HepG2 (cell line): ENCODE measurements around the gene ATP6V1F. TPM values are rescaled to one million over a fixed set of nuclear protein-coding genes. Genes with fewer than 3 reads are reported as not detected.

Experiments used
- ATAC-seq: fragments of 200-7000 bp; cut with Tn5 transposase; 3 replicates; pipeline ENCODE4 v1.9.1; 2020; ENCODE audit warnings: mild to moderate bottlenecking, moderate library complexity
- BruUV-seq: library from RNA; stranded (reverse); fragments of 400-500 nt; replicated peaks from 2 replicates; lab custom pipeline; 2021; lab: Mats Ljungman, UMichigan
- CTCF ChIA-PET: fragments of 300-600 bp; formaldehyde crosslinking; extraction: SDS; loops from one replicate; lab custom pipeline; 2021; ENCODE audit warnings: low total read pairs, inconsistent platforms, low intra/inter-chr PET ratio; lab: Yijun Ruan, JAX
- POLR2A ChIA-PET: fragments of 350-600 bp; sonication (Branson Sonifier 250); formaldehyde crosslinking; loops from one replicate; lab custom pipeline; 2020; ENCODE audit warnings: antibody characterized with exemption, inconsistent platforms; lab: Yijun Ruan, JAX
- DNase-seq: peaks from one replicate; pipeline ENCODE4 v3.0.0-alpha.2; 2015; ENCODE audit warnings: low spot score
- FAIRE-seq: peaks from 3 replicates; lab custom pipeline; 2011; peaks lifted over from hg19 to GRCh38; lab: Jason Lieb, UNC
- H2AFZ ChIP-seq: one replicate; pipeline ENCODE4 v1.6.1; 2011; ENCODE audit warnings: low read length, inconsistent platforms
- H3K27ac ChIP-seq: fragments of 300-600 bp; 3 replicates; pipeline ENCODE4 v1.8.0; 2011; ENCODE audit warnings: mixed run types, mild to moderate bottlenecking, mixed read lengths, low read length, inconsistent platforms; ENCODE audit not compliant: insufficient read depth; ENCODE audit errors: extremely low read length
- H3K27me3 ChIP-seq, 2 experiments: fragments of 200-600 bp in 1 of 2; 2 replicates in 1 of 2; 3 replicates in 1 of 2; pipeline versions ENCODE4 v1.6.0 to v1.8.0; 2011; ENCODE audit warnings: low read length in 2 of 2, mild to moderate bottlenecking in 2 of 2, moderate library complexity in 2 of 2, inconsistent platforms in 1 of 2; ENCODE audit not compliant: insufficient read depth in 2 of 2, control insufficient read depth in 1 of 2
- H3K36me3 ChIP-seq, 2 experiments: fragments of 200-600 bp in 1 of 2; replicated peaks in 1 of 2; 2 replicates in 1 of 2; 3 replicates in 1 of 2; pipeline versions ENCODE4 v1.5.1 to v1.8.0; 2011; ENCODE audit warnings: low read length in 2 of 2, inconsistent platforms in 1 of 2; ENCODE audit not compliant: insufficient read depth in 2 of 2, control insufficient read depth in 1 of 2
- H3K4me1 ChIP-seq: 2 replicates; pipeline ENCODE4 v1.5.1; 2012; ENCODE audit warnings: low read length, inconsistent platforms; ENCODE audit not compliant: insufficient read depth
- H3K4me2 ChIP-seq: 2 replicates; pipeline ENCODE4 v1.6.0; 2011; ENCODE audit warnings: low read depth, low read length, inconsistent platforms
- H3K4me3 ChIP-seq, 3 experiments: fragments of 200-600 bp in 1 of 3; sonication (generic), shearing (Covaris generic) in 1 of 3; replicated peaks in 1 of 3; 2 replicates each; pipeline ENCODE4 v1.5.1; 2011 to 2016; ENCODE audit warnings: low read length in 3 of 3, inconsistent platforms in 2 of 3, low read depth in 2 of 3, mild to moderate bottlenecking in 2 of 3, control low read depth in 1 of 3, mixed read lengths in 1 of 3; ENCODE audit not compliant: insufficient read depth in 1 of 3
- H3K79me2 ChIP-seq: one replicate; pipeline ENCODE4 v1.6.1; 2011; ENCODE audit warnings: low read length, inconsistent platforms; ENCODE audit not compliant: insufficient read depth
- H3K9ac ChIP-seq: 2 replicates; pipeline ENCODE4 v1.6.0; 2011; ENCODE audit warnings: mild to moderate bottlenecking, low read depth, low read length, inconsistent platforms; ENCODE audit not compliant: insufficient read depth
- H3K9me3 ChIP-seq: 2 replicates; pipeline ENCODE4 v1.5.1; 2012; ENCODE audit warnings: mild to moderate bottlenecking, low read length
- H4K20me1 ChIP-seq: 2 replicates; pipeline ENCODE4 v1.6.0; 2011; ENCODE audit warnings: inconsistent platforms, mild to moderate bottlenecking, low read length, moderate library complexity; ENCODE audit not compliant: insufficient read depth
- CENPX ChIP-seq: sonication (generic); formaldehyde crosslinking; IDR thresholded peaks from 2 replicates; pipeline ENCODE4 v1.9.0; 2021; ENCODE audit warnings: mild to moderate bottlenecking, missing genetic modification reagents, moderate library complexity
- NFE2 ChIP-seq: sonication (generic); formaldehyde crosslinking; IDR thresholded peaks from 2 replicates; pipeline ENCODE4 v1.4.0; 2020; ENCODE audit warnings: missing genetic modification reagents
- NONO ChIP-seq, 2 experiments: fragments of 450-650 bp in 1 of 2; sonication (generic) in 1 of 2; formaldehyde crosslinking in 1 of 2; IDR thresholded peaks in 1 of 2; conservative IDR thresholded peaks in 1 of 2; 2 replicates each; pipeline versions ENCODE4 v1.6.1 to v1.8.0; 2017 to 2022; ENCODE audit warnings: mild to moderate bottlenecking in 1 of 2, missing genetic modification reagents in 1 of 2, moderate library complexity in 1 of 2
- SNRNP70 ChIP-seq: fragments of 200-400 bp; formaldehyde crosslinking; IDR thresholded peaks from 2 replicates; pipeline ENCODE4 v1.6.1; 2017; ENCODE audit warnings: mild to moderate bottlenecking, low read depth, low read length, moderate library complexity
- ZFP1 ChIP-seq: IDR thresholded peaks from 2 replicates; pipeline ENCODE4 v1.6.1; 2016
- ZNF263 ChIP-seq: sonication (generic); formaldehyde crosslinking; IDR thresholded peaks from 2 replicates; pipeline ENCODE4 v1.4.0; 2020; ENCODE audit warnings: missing genetic modification reagents
- ZNF615 ChIP-seq: sonication (generic); formaldehyde crosslinking; IDR thresholded peaks from 2 replicates; pipeline ENCODE4 v1.5.0; 2020; ENCODE audit warnings: mild to moderate bottlenecking, missing genetic modification reagents, borderline replicate concordance
- WGBS: methylation state at CpG from one replicate; pipeline ENCODE4 v1.1.6; 2017; ENCODE audit warnings: low lambda C conversion rate; 5-methylcytosine and 5-hydroxymethylcytosine counted together
- in situ Hi-C: cut with HindIII; loops from 2 replicates; pipeline ENCODE4 v1.10.0; 2017; ENCODE audit warnings: low pct_unique_long_range_greater_than_20kb; ENCODE audit not compliant: extremely low pct_ligation_motif_present
- intact Hi-C: fragments of 100-400 bp; cut with micrococcal nuclease; formaldehyde crosslinking; loops from one replicate; pipeline ENCODE4 v1.10.0; 2022; ENCODE audit not compliant: unreplicated experiment
- polyA plus RNA-seq, 8 experiments: library from polyadenylated mRNA; depleted of rRNA in 3 of 8; stranded (reverse) in 7 of 8; unstranded in 1 of 8; fragments of >200 nt; fragmentation: Illumina TruSeq in 4 of 8; extraction: Trizol in 4 of 8; gene quantifications; 2 replicates each; pipeline versions ENCODE4 v1.2.1 to v1.2.3, GENCODE V29; 2011 to 2016; ENCODE audit warnings: low read depth in 4 of 8, missing spikeins in 1 of 8, mixed read lengths in 1 of 8; ENCODE audit not compliant: insufficient read depth in 1 of 8
- total RNA-seq, 5 experiments: library from RNA; depleted of rRNA; stranded (reverse); fragments of >200 nt; fragmentation: Illumina TruSeq; extraction: Trizol; gene quantifications; 2 replicates each; pipeline ENCODE4 v1.2.3, GENCODE V29; 2016; ENCODE audit warnings: low read depth in 1 of 5
- TF ChIP-seq, protein P1 (sequence below): conservative IDR thresholded peaks from 2 replicates; pipeline ENCODE4 v1.6.1; 2018; ENCODE audit warnings: missing genetic modification reagents

ATP6V1F gene
- total and polyA plus RNA-seq, 2 of the 13 experiments (the other 11 are each of a cell fraction or from before 2014, with no cell fraction given): 87.2 to 132 TPM

DNA sequence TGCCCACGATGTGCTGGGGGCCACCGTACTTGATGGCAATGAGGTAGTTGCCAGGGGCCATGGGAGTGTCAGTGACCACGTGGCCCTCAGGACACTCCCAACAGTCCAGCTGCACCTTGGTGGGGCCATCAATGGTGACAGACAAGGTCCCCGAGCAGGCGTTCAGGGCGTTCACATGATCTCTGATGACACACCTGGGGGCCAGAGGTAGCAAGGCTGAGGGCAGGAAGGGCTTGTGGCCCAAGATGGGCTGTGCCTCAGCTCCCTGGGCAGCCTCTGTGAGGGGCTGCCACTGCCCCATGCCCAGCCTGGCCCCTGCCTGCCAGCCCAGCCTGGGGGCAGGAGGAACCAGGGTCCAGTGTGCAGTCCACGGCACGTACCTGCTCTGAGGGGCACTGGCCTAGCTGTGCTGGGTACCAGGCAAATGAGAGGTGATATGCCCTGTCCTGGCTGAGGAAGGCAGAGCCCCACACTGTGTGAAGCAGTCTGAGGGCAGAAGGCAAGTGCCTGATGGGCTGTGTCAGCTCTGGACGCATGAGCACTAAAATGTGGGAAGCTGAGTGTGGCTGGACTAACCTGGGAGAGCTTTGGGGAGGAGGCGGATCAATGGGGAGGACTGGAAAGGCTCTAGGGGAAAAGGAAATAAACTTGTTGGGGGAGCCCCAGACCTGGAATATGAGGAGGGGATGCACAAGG, 51.4 kb downstream of the ATP6V1F start:
- H3K4me2 ChIP-seq: no peak overlapping the region
- FAIRE-seq (no peak), DNase-seq (no peak), ATAC-seq (no peak)
- no peaks in the 10 kb centered on the region for H3K9me3 ChIP-seq
- in situ Hi-C loops: no loop called here
- no peaks in the 10 kb centered on the region for H3K79me2 ChIP-seq
- peaks cover 26% of the 10 kb centered on the region for H3K4me1 ChIP-seq
- no peak overlapping the region for H3K27ac ChIP-seq
- H3K9ac ChIP-seq: no peak overlapping the region
- ChIA-PET CTCF (no interaction called here), POLR2A (no interaction called here)
- H4K20me1 ChIP-seq: no peaks in the 10 kb centered on the region
- H3K4me3 ChIP-seq: no peak overlapping the region
- intact Hi-C loops: no loop called here
- WGBS: 30% methylated on average over 4 of the region's 10 CpGs
- H3K36me3 ChIP-seq: no peaks in the 10 kb centered on the region
- BruUV-seq: no TSS peak
- TF ChIP-seq SNRNP70: no peak
- TF ChIP-seq ZNF615: no peak
- TF ChIP-seq NFE2 (CRISPR knock-in tag): no peak
- TF ChIP-seq, protein P1, sequence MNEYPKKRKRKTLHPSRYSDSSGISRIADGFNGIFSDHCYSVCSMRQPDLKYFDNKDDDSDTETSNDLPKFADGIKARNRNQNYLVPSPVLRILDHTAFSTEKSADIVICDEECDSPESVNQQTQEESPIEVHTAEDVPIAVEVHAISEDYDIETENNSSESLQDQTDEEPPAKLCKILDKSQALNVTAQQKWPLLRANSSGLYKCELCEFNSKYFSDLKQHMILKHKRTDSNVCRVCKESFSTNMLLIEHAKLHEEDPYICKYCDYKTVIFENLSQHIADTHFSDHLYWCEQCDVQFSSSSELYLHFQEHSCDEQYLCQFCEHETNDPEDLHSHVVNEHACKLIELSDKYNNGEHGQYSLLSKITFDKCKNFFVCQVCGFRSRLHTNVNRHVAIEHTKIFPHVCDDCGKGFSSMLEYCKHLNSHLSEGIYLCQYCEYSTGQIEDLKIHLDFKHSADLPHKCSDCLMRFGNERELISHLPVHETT (CRISPR knock-in tag): no peak
- TF ChIP-seq CENPX: no peak
- TF ChIP-seq NONO (IDR thresholded peaks at IDR 0.05): no peak
- no peak for TF ChIP-seq NONO (CRISPR knock-in tag; conservative IDR thresholded peaks at IDR 0.05)
- 0 out of 2 replicates have a peak, but pooled peaks have one; percentile 41 for TF ChIP-seq ZNF263
- no peak for TF ChIP-seq ZFP1
- peaks cover 2 to 47% of the 10 kb centered on the region in 2 experiments; a peak in 3 of 5 replicates for H3K27me3 ChIP-seq
- H2AFZ ChIP-seq: no peak overlapping the region
